ENCODE measurements around the gene ZSCAN29.

The ZSCAN29 gene

DNA sequence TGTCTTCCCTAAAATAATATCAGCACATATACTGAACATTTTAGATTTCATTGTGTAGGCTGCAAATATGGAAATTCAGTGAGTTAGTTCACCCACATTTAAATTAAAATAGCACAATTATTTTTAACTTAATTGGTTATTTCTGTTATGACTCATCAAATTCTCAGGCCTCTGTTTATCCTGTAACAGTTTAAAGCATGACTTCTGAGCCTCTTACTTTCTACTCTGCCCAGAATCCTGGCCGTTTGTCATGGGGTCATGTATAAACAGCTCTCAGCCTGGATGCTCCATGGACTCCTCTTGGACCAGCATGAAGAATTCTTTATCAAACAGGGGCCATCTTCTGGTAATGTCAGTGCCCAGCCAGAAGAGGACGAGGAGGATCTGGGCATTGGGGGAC, 12.2 kb upstream of the ZSCAN29 start:
- no peak overlapping the region for H3K27ac ChIP-seq
- TF ChIP-seq, protein P1, sequence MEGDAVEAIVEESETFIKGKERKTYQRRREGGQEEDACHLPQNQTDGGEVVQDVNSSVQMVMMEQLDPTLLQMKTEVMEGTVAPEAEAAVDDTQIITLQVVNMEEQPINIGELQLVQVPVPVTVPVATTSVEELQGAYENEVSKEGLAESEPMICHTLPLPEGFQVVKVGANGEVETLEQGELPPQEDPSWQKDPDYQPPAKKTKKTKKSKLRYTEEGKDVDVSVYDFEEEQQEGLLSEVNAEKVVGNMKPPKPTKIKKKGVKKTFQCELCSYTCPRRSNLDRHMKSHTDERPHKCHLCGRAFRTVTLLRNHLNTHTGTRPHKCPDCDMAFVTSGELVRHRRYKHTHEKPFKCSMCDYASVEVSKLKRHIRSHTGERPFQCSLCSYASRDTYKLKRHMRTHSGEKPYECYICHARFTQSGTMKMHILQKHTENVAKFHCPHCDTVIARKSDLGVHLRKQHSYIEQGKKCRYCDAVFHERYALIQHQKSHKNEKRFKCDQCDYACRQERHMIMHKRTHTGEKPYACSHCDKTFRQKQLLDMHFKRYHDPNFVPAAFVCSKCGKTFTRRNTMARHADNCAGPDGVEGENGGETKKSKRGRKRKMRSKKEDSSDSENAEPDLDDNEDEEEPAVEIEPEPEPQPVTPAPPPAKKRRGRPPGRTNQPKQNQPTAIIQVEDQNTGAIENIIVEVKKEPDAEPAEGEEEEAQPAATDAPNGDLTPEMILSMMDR (conservative IDR thresholded peaks at IDR 0.05; ENCODE audit: low read depth), result no peak
- CTCF ChIA-PET, result interaction anchor here (0.5 kb wide), 1 partner anchor 394 kb away, joined by 4 read pairs; the partner anchor contains the start of gene ELL3
- DNase-seq (ENCODE audit: low spot score), result no peak
- POLR2A ChIA-PET (ENCODE audit: low non-redundant PET), result no interaction called here

DNA sequence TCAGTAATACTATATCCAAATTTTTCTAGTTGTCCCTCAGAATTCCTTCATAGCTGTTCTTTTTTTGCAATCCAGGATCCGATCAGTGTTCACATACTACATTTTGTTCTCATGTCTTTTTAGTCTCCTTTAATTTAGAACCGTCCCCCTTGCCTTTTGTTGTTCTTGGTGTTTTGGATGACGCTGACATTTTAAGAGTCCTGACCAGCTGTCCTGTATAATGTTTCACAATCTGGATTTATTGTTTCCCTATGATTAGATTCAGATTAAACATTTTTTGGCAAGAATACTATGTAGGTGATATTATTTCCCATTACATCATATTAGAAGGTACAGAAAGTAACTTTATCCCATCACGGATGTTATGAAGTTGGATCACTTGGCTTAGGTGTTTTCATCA, 11.5 kb upstream of the ZSCAN29 start:
- DNase-seq (ENCODE audit: low spot score), result no peak
- ChIA-PET POLR2A (ENCODE audit: low non-redundant PET) (no interaction called here), CTCF (interaction anchor here (0.7 kb wide), 1 partner anchor 41 kb away, joined by 3 read pairs; no protein-coding TSS in a partner anchor)
- TF ChIP-seq, protein P1 (conservative IDR thresholded peaks at IDR 0.05; ENCODE audit: low read depth), result no peak
- no peak overlapping the region for H3K27ac ChIP-seq

DNA sequence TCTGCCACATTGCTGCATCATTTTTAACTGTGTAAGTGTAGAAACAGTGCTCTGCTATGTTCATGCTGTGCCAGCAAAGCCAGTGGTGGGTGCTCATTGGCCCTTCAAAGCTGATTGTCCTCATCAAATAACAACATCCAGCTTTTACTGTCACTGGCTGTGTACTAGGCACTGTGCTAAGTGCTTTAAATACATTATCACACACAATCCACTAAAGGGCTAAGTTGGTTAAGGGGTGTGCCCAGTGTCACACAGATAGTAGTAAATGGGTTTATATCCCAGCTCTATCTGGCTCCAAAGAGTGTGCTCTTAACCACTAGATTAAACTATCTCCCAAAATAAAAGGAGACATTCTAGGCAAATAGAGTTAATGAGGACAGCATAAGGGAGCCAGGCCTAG, 7.8 kb upstream of the ZSCAN29 start:
- no peak overlapping the region for H3K27ac ChIP-seq
- TF ChIP-seq, protein P1 (conservative IDR thresholded peaks at IDR 0.05; ENCODE audit: low read depth), result no peak
- ChIA-PET CTCF (no interaction called here), POLR2A (ENCODE audit: low non-redundant PET) (no interaction called here)
- DNase-seq (ENCODE audit: low spot score), result no peak

DNA sequence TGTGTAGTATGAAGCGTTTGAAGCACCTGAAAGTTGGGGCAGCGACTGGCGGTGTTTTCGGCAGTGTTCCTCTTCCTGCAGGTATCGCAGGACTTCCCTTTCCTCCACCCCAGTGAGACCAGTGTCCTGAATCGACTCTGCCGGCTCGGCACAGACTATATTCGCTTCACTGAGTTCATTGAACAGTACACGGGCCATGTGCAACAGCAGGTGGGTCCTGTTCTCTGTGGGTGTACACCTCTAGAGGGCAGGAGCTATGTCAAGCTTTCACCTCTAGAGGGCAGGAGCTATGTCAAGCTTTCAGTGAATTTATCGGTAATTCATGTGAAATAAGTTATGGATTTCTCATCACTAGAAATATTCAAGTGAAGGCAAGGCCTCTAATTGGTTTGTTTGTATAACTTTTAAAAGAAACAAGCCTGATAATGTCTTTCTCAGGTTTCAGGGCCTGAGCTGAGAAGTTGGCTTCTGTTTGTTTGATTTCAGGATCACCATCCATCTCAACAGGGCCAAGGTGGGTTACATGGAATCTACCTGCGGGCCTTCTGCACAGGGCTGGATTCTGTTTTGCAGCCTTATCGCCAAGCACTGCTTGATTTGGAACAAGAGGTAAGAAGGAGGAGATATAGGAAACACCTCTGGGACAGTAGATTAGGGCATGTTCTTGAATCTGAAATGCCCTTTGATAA, 5.3 kb upstream of the ZSCAN29 start:
- no peak overlapping the region for H3K27ac ChIP-seq
- POLR2A ChIA-PET (ENCODE audit: low non-redundant PET), result no interaction called here
- TF ChIP-seq, protein P1 (conservative IDR thresholded peaks at IDR 0.05; ENCODE audit: low read depth), result peak; percentile 87
- peak; percentile 52 for DNase-seq (ENCODE audit: low spot score)
- CTCF ChIA-PET, result interaction anchor here (0.6 to 1.5 kb wide), 3 partner anchors 11 to 118 kb away, joined by 3 to 4 read pairs (median 3); no protein-coding TSS in a partner anchor

DNA sequence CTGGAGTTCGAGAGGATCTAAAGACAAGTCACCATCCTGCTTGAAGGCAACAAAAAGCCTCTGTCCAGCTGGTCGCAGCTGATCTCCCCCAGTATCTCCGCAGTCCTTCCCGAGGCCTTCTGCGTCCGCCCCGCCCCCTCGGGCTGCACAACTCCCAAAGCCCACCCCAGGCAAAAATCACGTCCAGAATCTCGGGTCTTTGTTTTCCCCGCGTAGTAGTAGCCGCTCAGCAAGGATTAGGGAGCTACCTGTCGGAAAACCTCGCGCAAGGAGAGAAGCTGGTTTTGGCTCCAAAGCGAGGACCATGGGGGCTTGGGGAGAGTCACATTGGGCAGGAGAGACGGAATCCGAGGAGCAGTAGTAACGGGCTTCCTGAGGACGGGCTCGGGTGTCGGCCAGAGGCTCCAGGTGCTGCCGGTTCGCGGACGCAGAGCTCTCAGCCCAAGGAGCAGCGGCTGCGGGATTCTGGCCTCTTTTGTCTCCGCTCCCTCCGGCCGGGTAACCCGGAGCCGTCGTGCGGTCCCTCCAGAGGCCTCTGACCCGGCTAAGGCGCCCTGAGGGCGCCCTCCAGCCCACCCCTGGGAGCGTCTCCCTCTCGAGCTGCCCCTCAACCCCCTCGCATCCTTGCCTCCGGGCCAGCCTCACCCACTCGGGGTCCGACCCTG, 401 bp downstream of the ZSCAN29 start:
- TF ChIP-seq, protein P1 (conservative IDR thresholded peaks at IDR 0.05; ENCODE audit: low read depth), result no peak
- DNase-seq (ENCODE audit: low spot score), result peak; percentile 53
- H3K27ac ChIP-seq, result peak overlapping the region; percentile 74
- ChIA-PET POLR2A (ENCODE audit: low non-redundant PET) (interaction anchor here (0.7 kb wide), 1 partner anchor 9 kb away, joined by 3 read pairs; no protein-coding TSS in a partner anchor), CTCF (interaction anchor here (0.6 to 1.3 kb wide), 5 partner anchors 18 to 400 kb away, joined by 3 to 4 read pairs (median 3); no protein-coding TSS in a partner anchor)

DNA sequence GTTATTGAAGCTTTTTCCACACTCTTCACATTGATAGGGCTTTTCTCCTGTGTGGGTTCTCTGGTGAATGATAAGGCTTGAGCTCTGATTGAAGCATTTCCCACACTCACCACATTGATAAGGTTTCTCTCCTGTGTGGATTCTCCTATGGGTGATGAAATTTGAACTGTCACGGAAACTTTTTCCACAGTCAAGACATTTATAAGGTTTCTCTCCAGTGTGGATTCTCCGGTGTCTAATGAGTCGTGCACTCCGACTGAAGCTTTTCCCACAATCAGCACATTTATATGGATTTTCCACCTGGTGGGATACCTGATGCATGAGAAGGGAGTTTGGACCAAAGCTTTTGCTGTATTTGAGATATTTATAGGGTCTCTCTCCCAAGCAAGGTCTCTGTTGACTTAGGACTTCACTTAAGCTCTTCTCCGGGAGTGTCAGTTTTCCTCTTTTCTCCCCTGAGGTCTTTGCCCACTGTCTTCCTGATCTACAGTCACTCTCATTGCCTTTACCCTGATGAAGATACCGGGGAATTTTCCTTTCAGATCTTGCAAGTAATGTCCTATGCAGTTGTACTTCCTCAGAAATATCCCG, 9.4 kb downstream of the ZSCAN29 start:
- no peak for DNase-seq (ENCODE audit: low spot score)
- POLR2A ChIA-PET (ENCODE audit: low non-redundant PET), result interaction anchor here (1.0 kb wide), 1 partner anchor 9 kb away, joined by 3 read pairs; no protein-coding TSS in a partner anchor
- TF ChIP-seq, protein P1 (conservative IDR thresholded peaks at IDR 0.05; ENCODE audit: low read depth), result no peak
- no peak overlapping the region for H3K27ac ChIP-seq
- CTCF ChIA-PET, result interaction anchor here (0.6 kb wide), 1 partner anchor 370 kb away, joined by 3 read pairs; no protein-coding TSS in a partner anchor
